ENCODE results near the gene RNFT2.

DNA sequence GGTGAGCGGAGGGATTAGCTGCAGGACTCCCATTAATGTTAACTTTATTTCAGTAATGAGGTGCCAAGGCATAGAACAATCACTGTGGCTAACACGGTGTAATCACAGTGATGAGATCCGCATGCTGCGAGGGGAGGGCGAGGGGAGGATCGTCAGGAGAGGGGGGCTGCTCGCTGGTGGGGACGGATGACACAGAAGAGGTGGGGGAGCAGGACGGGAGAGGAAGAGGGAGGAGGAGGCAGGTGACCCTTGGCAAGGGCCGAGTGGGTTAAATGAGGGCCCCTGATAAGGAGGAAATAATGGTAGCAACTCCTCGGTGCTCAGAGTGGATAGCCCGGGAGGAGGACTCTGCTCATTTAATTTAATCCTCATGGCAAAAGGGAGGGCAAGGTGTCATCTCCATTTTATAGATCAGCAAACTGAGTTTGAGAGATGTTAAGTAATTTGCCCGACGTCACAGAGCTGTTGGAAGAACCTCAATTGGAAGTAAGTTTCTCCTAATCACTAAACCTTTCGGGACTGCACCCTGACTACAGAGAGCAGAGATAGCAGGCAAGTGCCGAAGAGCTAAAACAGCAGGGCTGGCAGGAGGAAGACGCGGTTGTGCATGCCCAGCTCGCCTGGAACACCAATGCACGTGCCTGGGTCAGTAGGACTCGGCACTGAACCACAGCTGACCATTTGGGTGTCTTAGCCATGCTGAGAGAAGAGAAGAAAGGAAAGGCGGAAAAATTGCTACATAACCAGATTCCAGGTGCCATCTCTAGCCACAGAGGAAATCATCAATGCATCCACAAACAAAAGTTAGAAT lies 43.3 kb upstream of the RNFT2 start:
- TF ChIP-seq ZFX (IDR thresholded peaks at IDR 0.05) = no peak
- TF ChIP-seq, protein P1, sequence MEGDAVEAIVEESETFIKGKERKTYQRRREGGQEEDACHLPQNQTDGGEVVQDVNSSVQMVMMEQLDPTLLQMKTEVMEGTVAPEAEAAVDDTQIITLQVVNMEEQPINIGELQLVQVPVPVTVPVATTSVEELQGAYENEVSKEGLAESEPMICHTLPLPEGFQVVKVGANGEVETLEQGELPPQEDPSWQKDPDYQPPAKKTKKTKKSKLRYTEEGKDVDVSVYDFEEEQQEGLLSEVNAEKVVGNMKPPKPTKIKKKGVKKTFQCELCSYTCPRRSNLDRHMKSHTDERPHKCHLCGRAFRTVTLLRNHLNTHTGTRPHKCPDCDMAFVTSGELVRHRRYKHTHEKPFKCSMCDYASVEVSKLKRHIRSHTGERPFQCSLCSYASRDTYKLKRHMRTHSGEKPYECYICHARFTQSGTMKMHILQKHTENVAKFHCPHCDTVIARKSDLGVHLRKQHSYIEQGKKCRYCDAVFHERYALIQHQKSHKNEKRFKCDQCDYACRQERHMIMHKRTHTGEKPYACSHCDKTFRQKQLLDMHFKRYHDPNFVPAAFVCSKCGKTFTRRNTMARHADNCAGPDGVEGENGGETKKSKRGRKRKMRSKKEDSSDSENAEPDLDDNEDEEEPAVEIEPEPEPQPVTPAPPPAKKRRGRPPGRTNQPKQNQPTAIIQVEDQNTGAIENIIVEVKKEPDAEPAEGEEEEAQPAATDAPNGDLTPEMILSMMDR (conservative IDR thresholded peaks at IDR 0.05) = no peak
